ENCODE measurements around the gene CETN1. TPM values are rescaled to one million over a fixed set of nuclear protein-coding genes. Genes with fewer than 3 reads are reported as not detected.

CETN1 gene
- total RNA-seq, 1 donor from 2014 or later: not detected

DNA sequence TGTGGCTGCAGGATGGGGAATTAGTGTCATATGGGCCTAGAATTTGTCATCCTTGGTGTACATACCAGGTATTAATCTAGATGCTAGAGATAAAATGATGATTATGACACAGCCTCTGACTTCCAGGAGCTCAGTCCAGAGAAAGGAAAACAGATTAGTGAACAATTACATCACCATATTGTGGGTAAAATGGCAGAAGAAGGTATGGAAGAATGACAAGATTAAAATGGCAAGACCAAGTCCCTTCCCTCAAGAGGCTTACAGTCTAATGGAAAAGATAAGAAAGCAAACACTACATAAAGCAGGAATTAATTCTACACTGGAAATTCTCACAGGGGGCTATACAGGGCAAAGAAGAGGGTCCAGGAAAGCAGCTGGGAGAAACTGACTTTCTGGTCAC, 51.4 kb downstream of the CETN1 start:
- H3K4me3 ChIP-seq (ENCODE audit: low read depth, low read length): no peak overlapping the region
- TF ChIP-seq, protein P1, sequence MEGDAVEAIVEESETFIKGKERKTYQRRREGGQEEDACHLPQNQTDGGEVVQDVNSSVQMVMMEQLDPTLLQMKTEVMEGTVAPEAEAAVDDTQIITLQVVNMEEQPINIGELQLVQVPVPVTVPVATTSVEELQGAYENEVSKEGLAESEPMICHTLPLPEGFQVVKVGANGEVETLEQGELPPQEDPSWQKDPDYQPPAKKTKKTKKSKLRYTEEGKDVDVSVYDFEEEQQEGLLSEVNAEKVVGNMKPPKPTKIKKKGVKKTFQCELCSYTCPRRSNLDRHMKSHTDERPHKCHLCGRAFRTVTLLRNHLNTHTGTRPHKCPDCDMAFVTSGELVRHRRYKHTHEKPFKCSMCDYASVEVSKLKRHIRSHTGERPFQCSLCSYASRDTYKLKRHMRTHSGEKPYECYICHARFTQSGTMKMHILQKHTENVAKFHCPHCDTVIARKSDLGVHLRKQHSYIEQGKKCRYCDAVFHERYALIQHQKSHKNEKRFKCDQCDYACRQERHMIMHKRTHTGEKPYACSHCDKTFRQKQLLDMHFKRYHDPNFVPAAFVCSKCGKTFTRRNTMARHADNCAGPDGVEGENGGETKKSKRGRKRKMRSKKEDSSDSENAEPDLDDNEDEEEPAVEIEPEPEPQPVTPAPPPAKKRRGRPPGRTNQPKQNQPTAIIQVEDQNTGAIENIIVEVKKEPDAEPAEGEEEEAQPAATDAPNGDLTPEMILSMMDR (IDR thresholded peaks at IDR 0.05; ENCODE audit: insufficient read depth, low read length, poor library complexity, severe bottlenecking): no peak
- no peaks in the 10 kb centered on the region for H3K27me3 ChIP-seq (ENCODE audit: control insufficient read depth, insufficient read depth, low read length)
- no peak for DNase-seq (ENCODE audit: low read depth)
- H3K36me3 ChIP-seq (ENCODE audit: control insufficient read depth, insufficient read depth, low read length): no peaks in the 10 kb centered on the region

Other genes with a start within 250 kb of the CETN1 start
- gene COLEC12, start 79.7 kb upstream of the CETN1 start, total RNA-seq: 1.2 and 1.8 TPM in 2 replicates
- gene CLUL1, start 16.6 kb downstream of the CETN1 start, total RNA-seq: 0.07 and 0.21 TPM in 2 replicates
- gene TYMS, start 77.3 kb downstream of the CETN1 start, total RNA-seq: 22.1 and 22.7 TPM in 2 replicates
- gene ENOSF1, start 132.2 kb downstream of the CETN1 start, total RNA-seq: 29.7 and 31.9 TPM in 2 replicates
- 135 and 167 TPM in 2 replicates for gene YES1, start 231.9 kb downstream of the CETN1 start, total RNA-seq

Data from kidney epithelial cell (primary cell).